ENCODE results near the gene MAP3K19.
"Not testable (repeated sequence)": the region's sequence is repeated elsewhere in the genome, so short reads cannot be mapped to it uniquely, and the experiment has no call there.

The MAP3K19 gene, protein sequence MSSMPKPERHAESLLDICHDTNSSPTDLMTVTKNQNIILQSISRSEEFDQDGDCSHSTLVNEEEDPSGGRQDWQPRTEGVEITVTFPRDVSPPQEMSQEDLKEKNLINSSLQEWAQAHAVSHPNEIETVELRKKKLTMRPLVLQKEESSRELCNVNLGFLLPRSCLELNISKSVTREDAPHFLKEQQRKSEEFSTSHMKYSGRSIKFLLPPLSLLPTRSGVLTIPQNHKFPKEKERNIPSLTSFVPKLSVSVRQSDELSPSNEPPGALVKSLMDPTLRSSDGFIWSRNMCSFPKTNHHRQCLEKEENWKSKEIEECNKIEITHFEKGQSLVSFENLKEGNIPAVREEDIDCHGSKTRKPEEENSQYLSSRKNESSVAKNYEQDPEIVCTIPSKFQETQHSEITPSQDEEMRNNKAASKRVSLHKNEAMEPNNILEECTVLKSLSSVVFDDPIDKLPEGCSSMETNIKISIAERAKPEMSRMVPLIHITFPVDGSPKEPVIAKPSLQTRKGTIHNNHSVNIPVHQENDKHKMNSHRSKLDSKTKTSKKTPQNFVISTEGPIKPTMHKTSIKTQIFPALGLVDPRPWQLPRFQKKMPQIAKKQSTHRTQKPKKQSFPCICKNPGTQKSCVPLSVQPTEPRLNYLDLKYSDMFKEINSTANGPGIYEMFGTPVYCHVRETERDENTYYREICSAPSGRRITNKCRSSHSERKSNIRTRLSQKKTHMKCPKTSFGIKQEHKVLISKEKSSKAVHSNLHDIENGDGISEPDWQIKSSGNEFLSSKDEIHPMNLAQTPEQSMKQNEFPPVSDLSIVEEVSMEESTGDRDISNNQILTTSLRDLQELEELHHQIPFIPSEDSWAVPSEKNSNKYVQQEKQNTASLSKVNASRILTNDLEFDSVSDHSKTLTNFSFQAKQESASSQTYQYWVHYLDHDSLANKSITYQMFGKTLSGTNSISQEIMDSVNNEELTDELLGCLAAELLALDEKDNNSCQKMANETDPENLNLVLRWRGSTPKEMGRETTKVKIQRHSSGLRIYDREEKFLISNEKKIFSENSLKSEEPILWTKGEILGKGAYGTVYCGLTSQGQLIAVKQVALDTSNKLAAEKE (N-terminal part only)

DNA sequence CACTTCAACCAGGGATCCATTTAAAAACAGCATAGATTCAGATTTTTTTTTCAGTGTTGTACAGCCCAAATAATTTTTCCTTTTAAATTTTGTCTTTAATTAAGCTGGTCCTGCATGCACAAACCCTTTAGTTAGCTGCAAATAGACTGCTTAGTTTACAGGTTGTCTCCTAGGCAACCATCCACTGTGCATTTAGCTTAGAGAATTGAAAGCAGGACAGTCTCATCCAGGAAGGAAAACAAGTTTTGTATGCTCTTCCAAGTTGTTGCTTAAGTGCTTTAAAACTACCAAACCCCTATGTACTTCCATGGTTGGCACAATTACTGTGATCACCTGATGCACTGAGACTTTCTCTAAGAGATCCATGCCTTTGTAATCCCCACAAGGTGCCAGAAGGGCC lies at the start of gene MAP3K19:
TSS of gene MAP3K19 (minus strand) at position 148 of the 400 bp plus-strand sequence. CDS start 22,800 bp downstream, outside the sequence.
- DNase-seq, result no peak

DNA sequence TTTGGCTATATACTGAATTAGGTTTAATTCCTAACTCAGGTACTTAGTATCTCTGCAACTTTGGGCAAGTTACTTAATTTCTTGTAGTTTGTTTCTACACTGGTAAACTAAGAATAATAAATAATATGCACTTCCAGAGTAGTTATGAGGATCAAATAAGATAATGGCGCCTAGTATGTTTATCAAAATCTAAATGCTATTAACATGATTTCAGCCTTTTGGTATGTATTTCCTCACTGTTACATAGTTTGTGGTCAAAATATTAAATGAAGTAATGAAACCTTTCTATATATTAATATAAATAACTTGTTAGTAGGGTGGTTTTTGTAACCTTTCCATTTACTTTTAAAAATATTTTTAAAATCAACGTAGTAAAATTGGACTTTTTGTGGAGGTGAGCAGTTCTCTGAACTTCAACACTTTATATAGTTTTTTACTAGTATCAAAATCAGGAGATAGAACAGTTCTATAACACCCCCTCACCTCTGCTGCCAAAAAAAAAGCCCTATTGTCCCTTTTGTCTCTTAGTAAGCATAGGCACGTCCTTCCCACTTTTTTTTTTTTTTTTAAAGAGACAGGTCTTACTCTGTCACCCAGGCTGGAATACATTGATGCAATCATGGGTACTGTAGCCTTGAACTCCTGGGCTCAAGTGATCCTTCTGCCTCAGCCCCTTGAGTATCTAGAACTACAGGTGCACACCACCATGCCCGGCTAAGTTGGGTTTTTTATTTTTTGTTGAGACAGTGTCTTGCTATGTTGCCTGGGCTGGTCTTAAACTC lies 49.6 kb upstream of the MAP3K19 start:
- no peak for DNase-seq

DNA sequence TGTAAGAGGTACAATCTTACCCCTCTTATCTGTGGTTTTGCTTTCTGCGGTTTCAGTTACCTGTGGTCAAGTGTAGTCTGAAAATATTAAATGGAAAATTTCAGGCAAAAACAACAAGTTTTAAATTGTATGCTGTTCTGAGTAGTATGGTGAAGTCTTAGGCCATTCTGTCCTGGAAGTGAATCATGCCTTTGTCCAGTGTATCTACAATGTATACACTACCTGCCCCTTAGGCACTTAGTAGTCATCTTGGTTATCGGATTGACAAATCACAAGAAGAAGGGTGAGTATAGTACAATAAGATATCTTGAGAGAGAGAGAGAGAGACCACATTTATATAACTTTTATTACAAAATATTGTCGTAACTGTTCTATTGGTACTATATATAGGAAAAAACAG lies 48.3 kb upstream of the MAP3K19 start:
- no peak for DNase-seq

DNA sequence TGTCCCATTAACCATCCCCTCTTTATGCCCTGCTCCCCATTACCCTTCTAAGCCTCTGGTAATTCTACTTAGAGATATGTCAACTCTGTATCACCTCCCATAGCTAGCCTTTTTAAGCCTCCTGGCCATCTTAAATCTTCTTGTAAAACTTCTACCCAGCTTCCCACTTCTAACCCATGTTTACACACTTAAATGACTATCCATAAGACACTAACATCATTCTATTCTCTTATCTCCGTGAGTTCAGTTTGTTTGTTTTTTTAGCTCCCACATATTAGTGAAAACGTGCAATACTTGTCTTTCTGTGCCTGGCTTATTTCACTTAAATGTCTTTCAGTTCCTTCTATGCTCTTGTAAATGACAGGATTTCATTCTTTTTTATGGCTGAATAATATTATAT lies 47.3 kb upstream of the MAP3K19 start:
- no peak for DNase-seq

DNA sequence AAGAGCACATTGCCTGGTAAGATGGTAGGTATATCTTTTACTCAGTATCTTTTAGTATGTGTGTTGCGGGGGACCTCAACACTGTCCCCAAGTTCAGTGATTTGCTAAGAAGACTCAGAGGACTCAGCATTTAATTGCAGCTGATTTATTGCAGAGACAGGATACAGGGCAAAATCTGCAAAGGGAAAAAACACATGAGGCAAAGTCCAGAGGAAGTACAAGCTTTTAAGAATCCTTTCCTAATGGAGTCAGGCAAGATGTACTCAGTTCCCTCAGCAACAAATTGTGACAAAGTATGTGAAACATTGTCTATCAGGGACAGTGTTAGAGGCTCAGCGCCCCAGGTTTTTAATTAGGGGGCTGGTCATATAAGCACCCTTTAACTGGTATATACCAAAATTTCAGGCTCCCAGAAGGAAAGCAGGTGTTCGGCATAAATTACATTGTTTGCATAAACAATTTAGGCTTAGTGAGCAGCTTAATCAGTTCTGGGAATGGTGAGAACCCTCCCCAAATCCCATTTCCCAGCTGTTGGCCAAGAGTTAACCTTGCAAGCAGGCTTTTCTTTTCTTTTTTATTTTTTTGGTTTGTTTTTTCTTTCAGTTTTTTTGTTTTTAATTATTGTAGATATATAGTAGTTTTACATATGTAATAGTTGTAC lies 46.6 kb upstream of the MAP3K19 start:
- no peak for DNase-seq

DNA sequence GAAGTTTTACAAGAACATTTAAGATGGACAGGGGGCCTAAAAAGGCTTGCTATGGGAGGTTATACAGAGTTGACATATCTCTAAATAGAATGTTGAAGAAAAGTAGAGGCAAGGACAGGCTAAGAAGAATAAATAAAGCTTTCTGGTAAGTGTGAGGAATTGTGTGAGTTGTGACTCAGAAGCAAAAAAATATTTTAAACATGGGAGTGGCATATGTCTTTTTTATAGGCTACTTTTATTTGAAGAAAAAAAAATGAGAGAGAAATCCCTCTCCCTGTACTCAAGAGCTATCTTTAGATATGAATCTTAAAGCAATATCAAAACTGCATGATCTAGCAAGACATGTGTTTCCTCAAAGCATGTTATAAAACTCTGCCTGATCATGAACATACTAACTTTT lies 45.9 kb upstream of the MAP3K19 start:
- no peak for DNase-seq

DNA sequence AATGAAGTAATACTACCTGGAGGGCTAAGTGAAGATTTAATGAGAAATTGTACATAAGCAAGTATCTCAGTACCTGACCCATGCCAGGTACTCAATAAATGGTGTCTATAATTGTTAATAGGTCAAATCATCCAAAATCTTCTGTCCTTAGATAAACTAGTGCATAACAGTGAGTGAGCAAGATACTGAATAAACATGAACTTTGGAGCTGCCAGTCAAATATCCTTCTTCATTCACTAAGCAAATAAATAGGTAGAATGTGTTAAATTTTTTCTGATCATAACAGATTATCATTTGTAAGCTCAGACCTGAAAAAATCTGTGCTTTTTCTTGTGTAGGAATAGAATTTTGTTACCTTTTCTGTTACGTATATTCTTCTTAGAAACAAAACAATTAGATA lies 44.4 kb upstream of the MAP3K19 start:
- DNase-seq, result no peak

DNA sequence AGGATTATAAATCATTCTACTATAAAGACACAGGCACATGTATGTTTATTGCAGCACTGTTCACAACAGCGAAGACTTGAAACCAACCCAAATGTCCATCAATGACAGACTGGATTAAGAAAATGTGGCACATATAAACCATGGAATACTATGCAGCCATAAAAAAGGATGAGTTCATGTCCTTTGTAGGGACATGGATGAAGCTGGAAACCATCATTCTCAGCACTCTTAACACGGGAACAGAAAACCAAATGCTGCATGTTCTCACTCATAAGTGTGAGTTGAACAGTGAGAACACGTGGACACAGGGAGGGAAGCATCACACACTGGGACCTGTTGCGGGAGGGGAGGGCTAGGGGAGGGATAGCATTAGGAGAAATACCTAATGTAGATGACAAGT lies 42.4 kb upstream of the MAP3K19 start:
- not testable (repeated sequence) for DNase-seq

DNA sequence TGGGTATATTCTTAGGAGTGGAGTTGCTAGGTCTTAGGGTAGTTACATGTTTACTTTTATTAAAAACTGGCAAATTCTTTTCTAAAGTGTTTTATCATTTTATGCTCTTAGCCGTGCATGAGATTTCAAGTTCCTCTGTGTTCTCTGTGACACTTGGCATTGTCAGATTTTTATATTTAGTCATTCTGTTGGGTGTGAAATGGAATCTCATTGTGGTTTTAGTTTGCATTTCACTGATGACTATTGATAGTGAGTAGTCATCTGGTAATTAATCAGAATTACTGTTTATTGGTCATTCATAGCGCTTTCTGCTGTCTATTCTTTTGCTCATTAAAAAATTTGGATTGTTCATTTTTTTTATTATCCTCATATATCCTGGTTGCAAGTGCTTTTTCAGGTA lies 39.0 kb upstream of the MAP3K19 start:
- DNase-seq, result no peak

DNA sequence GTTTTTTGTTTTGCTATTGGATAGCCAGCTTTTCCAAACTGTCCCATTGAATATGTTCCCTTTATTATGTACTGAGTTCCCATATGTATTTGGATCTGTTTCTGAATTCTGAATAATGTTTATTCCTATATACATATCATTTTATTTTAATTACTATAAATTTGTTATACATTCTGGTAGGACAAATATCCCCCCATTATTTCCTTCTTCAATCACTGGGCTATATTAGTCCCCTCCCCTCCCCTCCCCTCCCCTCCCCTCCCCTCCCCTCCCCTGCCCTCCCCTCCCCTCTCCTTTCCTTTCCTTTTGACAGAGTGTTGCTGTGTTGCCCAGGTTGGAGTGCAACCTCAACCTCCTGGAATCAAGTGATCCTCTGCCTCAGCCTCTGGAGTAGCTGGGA lies 31.2 kb upstream of the MAP3K19 start:
- no peak for DNase-seq

DNA sequence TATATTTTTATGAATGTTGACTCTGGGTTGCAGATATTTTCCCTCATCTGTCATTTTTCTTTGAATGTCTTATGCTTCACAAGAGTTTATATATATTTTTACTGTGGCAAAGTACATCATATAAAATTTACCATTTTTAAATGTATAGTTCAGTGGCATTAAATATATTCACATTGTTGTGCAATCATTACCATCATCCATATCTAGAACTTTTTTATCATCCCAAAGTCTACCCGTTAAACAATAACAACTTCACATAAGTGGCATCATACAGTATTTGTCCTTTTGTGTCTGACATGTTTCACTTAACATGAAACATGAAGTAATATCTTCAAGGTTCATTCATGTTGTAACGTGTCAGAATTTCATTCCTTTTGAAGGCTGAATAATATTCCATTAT lies 29.3 kb upstream of the MAP3K19 start:
- no peak for DNase-seq

DNA sequence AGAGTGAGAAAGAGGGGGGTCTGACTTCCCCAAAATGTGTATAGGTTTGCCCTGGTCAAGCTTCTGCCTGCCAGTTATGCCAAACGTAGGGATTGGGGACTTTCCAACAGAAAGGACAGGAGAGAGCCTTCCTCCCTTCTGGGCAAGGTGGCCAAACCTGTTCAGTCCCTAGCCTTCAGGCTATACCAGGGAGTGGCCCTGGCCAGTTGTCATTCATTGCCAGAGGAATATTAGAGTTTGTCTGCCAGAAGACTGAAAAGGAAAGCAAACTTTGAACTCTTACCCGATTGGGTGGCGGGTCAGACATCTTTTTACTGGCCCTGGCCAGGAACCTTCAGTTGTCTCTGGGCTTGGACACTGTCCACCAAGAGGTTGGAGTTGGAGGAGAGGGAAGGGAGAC lies 27.0 kb upstream of the MAP3K19 start:
- DNase-seq, result no peak

DNA sequence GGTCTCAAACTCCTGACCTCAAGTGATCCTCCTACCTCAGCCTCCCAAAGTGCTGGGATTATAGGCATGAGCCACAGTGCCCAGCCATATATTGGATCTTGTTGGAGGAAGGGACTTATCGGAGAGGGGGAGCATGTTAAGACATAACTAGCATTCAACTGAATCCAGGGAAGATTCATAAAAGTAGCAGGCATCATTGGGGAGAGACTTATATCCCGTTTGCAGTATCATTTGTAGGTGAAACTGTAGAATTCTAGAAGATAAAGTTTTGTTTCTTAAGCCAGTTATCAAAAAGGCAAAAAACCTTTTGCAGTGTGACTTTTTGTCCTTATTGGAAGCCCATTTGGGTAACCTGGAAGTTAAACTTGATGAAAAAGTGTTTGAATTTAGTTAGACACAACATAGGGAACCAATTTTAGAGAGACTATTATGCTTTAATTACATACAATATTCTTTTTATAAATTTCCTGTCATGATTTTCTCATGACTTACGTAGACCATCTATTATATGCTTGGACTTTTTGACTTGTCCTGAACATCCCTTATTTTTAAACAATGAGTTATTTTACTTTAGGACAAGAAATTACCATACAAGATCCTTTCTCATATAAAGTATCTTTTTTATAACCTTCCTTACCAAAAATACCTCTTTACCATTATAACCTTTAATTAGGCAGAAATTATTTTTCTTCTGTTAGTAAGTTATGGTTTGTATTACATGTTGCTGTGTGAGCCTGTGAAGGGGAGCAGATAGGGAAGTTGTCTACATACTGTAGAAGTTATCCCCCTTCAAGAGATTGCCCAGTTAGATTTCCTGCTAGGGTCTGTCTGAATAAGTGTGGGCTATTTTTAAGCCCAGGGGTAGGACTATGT lies 25.1 kb upstream of the MAP3K19 start:
- no peak for DNase-seq

DNA sequence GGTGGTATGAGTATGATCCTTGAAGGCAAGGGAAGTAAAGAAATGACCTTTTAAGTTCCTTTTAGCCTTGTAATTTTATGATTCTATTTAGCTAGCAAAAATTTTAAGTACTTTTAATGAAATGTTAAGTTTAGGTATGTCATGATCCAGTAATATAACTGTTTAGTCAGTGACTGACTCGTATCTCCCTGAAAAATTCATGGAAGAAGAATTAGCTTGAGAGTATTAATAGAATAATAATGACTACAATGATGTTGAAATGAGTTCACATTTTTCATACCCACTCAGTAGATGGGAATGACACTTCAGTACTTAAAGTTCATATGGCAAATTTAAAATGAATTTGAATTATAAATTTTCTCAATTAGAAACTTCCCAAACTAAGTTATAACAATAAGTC lies 19.5 kb upstream of the MAP3K19 start:
- no peak for DNase-seq

DNA sequence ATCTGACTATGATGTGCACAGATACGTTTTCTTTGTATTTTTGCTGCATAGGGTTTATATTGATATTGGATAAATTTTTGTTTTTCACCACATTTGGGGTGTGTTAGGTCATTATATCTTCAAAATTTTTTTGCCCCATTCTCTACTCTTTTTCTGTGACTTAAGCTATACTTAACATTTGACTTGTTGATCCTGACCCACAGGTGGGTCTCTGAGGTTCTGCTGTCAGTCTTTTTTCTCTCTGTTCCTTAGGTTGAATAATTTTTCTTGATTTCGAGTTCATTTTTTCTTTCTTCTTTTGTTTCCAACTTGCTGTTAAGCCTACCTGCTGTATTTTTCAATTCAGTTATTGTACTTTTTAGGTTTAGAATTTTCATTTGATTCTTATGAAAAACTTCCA lies 16.9 kb upstream of the MAP3K19 start:
- no peak for DNase-seq

DNA sequence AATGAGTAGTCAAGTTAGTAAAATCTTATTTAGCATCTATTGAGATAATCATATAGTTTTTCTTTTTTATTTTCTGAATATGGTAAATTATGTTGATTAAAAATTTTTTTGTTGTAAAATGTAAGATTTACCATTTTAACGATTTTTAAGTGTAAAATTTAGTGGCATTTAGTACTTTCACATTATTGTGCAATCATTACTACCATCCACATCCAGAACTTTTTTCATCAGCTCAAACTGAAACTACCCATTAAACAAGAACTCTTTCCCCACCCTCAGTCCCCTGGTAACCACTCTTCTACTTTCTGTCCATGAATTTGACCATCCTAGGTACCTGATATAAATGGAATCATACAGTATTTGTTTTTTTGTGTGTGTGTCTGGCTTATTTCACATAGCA lies 16.0 kb upstream of the MAP3K19 start:
- DNase-seq, result no peak

DNA sequence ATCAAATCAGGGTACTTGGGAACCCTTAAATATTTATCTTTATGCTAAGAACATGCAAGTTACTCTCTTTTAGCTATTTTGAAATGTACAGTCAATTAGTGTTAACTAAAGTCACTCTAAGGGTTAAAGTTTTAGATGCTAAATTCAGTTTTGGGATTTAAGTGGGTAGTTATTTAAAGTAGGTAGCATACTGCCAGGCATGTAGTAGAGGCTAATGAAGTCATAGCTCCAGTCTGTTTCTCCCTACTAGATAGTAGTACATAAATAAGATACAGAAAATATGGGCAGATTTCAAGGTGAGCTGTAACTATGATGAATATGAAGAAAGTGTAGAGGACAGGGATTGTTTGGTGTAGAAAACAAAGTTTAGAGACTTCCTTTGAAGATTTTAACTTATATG lies 12.3 kb upstream of the MAP3K19 start:
- DNase-seq, result no peak

DNA sequence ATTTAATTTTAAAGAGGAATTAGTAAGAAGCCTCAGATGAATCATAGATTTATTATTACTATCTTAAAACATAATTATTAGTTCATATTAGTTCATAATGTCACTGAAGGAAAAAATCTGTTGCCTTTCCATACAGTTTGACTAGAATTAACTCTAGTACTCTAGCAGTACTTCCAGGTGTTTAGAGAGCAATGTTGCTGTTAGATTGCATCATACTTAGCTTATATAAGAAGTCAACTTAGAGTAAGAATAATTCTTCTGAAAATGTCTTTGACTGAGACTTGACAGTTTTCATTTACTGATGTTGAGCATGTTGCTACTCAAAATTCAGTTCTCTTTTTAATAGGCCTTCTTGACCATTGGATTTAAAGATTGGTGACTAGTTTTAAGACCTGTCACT lies 9.5 kb upstream of the MAP3K19 start:
- DNase-seq, result no peak

DNA sequence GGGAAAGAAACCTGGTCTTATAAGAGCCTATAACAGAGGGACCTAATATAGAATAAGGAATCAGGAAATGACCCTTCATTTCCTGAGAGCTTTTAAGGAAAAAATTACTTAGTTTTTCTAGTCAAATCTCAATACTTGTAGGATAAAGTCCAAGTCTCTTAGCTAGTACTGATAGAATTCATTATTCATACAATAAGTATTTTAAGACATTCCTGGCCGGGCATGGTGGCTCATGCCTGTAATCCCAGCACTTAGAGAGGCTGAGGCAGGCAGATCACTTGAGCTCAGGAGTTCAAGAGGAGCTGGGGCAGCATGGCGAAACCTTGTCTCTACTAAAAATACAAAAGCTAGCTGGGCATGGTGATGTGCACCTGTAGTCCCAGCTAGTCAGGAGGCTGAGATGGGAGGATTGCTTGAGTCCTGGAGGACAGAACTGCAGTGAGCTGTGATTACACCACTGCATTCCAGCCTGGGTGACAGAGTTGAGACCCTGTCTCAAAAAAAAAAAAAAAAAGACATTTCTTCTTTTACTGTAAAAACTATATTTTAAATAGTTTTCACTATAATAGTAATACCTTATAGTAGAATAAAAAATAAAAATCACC lies 8.0 kb upstream of the MAP3K19 start:
- DNase-seq, result no peak

DNA sequence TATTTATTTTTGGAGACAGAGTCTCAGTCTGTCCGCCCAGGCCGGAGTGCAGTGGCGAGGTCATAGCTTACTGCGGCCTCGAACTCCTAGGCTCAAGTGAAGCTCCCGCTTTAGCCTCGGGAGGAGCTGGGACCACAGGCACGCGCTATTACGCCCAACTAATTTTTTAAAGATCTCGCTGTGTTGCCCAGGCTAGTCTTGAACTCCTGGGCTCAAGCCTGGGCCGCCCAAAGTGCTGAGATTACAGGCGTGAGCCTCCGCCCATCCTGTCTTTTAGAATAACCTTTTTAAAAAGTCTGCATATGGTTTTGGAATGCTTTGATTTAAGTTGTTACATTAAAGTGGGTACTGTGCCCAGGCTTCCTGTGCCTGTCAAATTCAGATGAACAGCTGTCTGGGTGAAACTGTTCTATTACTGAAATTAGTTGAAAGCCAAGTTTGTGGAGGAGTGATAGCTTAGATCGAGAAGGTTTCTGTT lies 5.8 kb upstream of the MAP3K19 start:
- peak; percentile 41 for DNase-seq

Data from stimulated activated CD8-positive, alpha-beta memory T cell treated with anti-CD3 and anti-CD28 coated beads, Interleukin-4, amount 100 ng/mL, for 48 hours (primary cell).